Epithelial cell of proximal tubule (primary cell): ENCODE data around the gene CHAMP1. TPM values are rescaled to one million over a fixed set of nuclear protein-coding genes. Genes with fewer than 3 reads are reported as not detected.

Experiments used
- DNase-seq: peaks from one replicate; pipeline ENCODE4 v3.0.0-alpha.2; 2011; ENCODE audit warnings: low read depth
- H3K4me3 ChIP-seq: 2 replicates; pipeline ENCODE4 v1.5.1; 2011; ENCODE audit warnings: low read depth, mild to moderate bottlenecking, low read length
- CTCF ChIP-seq: conservative IDR thresholded peaks from 2 replicates; pipeline ENCODE4 v1.5.1; 2012; ENCODE audit warnings: low read depth, mild to moderate bottlenecking, low read length
- total RNA-seq: library from RNA; depleted of rRNA; stranded (reverse); fragments of >200 nt; gene quantifications from 2 replicates; pipeline ENCODE4 v1.2.3, GENCODE V29; 2015

CHAMP1 gene
- total RNA-seq, result 13.7 and 39.0 TPM in 2 replicates

- peak; percentile 32 for DNase-seq
- peak within 1 kb of the TSS; percentile 65 for H3K4me3 ChIP-seq
- TF ChIP-seq CTCF, result no peak
Measured at GRCh38 chr13:114314074-114314912, at the start of gene CHAMP1. Gene CHAMP1, plus strand, starts transcription at chr13:114314503. Its CDS starts 9,340 bp downstream, at chr13:114323843.

DNA sequence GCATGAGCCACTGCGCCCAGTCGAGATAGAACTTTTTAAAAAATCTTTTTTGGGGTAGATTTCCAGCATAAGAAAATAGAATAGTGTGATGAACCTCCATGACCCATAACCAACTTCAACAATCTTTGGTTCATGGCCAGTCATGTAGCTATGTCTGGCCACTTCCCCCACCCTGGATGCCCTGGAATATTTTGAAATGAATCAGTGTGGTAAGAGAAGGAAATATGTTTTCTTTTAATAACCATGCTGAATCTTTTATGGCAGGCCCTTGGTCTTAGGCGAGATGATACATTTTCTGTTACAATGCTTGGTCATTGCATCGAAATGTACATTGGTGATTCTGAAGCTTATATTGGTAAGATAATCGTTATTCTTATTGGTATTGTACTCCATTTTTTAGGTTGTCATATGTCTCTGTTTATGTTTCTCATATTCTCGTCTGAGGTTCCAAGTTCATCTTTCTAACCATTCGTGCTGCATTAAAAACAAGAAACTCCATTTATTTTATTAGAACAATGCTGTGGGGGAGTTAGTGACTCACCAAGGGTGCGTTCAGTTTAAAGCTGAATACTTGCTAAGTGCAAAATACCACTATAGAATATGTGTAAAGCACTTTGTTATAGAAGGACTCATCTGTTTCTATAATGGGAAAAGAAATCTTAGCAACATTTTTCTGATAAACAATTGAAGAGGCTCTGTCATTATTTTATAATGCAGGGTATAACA lies 49.3 kb upstream of the CHAMP1 start:
- no peak for DNase-seq
- no peak for TF ChIP-seq CTCF
- no peak overlapping the region for H3K4me3 ChIP-seq

- no peak for DNase-seq
Measured at GRCh38 chr13:114266241-114266640, 48.1 kb upstream of the CHAMP1 start.

DNA sequence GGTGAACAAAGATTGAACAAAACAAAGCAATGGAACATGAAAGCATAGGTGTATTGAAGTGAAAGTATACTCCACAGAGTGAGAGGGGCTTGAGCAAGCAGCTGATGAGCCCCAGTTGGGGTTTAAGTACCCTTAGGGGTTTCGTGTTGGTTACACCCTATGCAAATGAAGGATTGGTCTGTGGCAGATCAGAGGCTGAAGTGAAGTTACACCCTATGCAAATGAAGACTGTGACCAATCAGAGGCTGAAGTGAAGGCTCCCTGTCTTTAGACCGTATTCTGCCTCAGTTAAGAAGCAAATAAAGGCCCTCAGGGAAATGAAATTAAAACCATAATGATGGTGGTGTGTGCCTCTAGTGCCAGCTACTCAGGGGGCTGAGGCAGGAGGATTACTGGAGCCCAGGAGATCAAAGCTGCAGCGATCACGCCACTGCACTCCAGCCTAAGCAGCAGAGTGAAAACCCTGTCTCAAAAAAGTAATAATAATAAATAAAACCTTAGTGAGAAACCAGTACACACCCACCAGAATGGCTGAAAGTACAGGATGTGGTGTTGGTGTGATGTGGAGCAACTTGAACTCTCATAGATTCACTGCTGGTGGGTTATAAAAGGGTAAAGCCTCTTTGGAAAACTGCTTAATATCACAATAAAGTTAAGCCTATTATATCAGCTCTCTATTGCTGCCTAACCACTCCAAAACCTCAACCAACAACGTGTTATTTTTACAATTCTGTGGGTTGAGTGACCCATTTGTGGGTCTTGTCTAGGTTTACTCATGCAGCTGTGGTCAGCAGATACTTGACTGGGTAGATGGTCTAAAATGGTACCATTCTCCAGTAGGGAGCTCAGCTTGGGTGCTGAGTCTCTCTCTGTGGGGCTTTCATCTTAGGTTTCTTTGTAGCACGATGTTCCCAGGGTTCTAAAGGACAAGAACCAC lies 45.7 kb upstream of the CHAMP1 start:
- TF ChIP-seq CTCF, result no peak
- H3K4me3 ChIP-seq, result no peak overlapping the region
- no peak for DNase-seq

More at GRCh38 chr13:114266241-114266640, 48.1 kb upstream of the CHAMP1 start:
- no peak for TF ChIP-seq CTCF
- H3K4me3 ChIP-seq, result no peak overlapping the region

DNA sequence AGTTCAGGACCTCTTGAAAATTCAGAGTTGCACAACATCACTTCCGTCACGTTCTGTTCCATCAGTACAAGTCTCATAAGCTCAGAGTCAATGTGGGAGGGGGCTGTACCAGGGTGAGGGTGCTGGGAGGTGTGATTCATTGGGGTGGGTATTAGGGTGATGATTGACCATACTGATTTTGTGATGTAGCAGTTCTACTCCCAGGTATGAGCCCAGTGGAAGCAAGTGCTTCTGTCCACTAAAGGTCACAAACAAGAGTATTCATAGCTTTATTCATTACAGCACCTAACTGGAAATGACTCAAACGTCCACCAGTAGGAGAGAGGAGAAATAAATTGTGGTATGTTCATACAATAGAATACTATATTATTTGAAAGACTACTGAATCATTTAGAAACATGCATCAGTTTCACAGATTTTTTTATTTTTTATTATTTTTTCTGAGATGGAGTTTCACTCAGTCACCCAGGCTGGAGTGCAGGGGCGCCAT lies 45.0 kb upstream of the CHAMP1 start:
- no peak for TF ChIP-seq CTCF
- DNase-seq, result no peak
- H3K4me3 ChIP-seq, result no peak overlapping the region

DNA sequence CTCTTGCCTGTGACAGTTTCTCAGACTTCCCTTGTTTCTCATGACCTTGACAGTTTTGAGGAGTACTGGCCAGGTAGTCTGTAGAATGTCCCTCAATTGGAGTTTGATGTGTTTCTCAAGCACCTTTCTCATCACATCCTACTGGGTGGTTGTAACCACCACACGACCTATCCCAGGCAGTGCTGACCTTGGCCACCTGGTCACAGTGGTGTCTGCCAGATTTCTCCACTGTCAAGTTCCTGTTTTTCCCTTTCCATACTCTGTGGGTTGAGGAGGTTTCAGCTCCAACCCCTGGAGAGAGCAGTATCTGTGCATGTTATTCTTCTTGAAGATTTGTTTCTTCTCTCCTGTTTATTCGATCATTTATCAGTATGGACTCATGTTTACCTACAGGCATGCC lies 41.3 kb upstream of the CHAMP1 start:
- TF ChIP-seq CTCF, result no peak
- DNase-seq, result no peak
- no peak overlapping the region for H3K4me3 ChIP-seq
